ENCODE results near the gene RUNX2.
"Not testable (repeated sequence)": the region's sequence is repeated elsewhere in the genome, so short reads cannot be mapped to it uniquely, and the experiment has no call there.

RUNX2 gene

DNA sequence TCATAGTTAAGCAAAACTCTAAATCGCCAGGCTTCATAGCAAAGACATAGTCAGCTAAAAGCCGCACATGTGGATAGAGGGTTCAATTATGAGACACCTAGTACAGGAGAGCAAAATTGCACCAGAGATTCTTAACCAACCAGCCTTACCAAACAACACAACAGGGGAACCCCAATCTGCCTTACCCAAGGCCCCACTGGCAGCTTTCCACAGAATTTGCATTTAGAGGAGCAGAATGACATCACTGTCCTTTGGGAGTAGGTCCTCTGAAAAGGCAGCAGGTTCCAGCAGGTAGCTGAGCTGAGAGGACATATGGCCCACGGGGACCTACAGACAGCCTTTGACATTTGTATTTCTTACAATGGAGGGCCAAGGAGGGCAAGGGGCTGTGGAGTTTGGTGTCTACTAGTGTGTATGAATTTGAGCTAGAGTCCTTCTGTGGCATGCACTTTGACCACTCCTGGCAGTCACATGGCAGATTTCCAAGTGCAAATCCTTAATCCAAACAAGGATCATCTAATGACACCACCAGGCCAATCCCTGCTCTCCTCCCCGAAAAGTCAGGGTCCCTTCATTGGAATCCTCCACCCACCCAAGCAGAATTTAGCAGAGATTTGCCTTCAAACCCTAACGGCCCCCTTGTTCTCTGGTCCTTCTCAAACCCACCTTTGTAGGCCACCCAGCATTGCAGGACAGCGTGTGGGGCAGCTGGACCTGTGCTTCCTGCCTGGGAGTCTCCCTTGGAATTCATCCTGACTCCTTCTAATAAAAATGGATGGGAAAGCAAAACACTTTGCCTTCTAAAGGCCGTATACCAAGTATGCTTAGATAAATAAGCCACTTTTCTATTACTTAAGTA lies 220.8 kb downstream of the RUNX2 start:
- no peak for DNase-seq (ENCODE audit: extremely low read depth in 1 of 2, low read depth in 1 of 2)

- no peak for DNase-seq (ENCODE audit: extremely low read depth in 1 of 2, low read depth in 1 of 2)
Measured at GRCh38 chr6:45552536-45552935, 224.4 kb downstream of the RUNX2 start.

- DNase-seq (ENCODE audit: extremely low read depth in 1 of 2, low read depth in 1 of 2), result no peak
Measured at GRCh38 chr6:45553730-45554344, 225.7 kb downstream of the RUNX2 start.

DNA sequence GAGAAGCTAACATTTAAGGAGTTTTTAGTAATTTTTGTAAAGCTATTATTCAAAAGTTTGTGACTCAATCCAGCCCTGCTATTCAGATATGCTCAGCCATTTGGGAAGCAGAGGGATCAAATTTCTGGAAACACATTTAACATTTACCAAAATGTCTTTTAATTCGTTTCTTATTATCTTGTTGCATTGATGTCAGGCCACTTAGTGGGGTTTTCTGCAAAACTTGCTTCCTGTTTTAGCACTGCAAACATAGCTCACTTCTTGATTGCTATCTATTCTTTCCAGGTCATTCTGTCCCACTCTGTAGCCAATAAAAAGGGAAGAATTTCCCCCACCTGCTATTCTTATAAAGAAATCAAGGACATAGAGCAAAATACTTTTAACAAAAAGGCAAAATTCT lies 226.5 kb downstream of the RUNX2 start:
- DNase-seq (ENCODE audit: extremely low read depth in 1 of 2, low read depth in 1 of 2), result no peak

GRCh38 chr6:45555981-45556771 lies 228.0 kb downstream of the RUNX2 start:
- DNase-seq (ENCODE audit: extremely low read depth in 1 of 2, low read depth in 1 of 2), result no peak

DNA sequence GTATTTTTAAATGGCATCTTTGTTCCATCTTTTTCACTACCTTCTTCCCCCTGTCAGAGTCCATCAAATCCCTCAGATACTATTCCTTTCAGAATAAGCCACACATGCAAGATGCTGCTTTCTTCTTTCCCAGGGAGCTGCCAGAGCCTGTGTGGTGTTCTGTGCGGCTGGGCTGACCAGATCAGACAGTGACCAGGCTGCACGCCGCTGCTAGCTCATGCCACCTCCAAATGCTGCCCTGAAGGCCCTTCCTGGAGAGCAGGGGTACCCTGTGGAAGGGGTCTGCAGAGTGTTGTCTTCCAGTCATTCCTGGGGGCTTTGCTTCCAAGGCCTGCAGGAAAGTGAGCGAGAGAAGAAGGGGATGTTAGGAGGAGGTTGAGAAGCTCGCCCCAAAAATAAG lies 228.7 kb downstream of the RUNX2 start:
- DNase-seq (ENCODE audit: extremely low read depth in 1 of 2, low read depth in 1 of 2), result no peak

DNA sequence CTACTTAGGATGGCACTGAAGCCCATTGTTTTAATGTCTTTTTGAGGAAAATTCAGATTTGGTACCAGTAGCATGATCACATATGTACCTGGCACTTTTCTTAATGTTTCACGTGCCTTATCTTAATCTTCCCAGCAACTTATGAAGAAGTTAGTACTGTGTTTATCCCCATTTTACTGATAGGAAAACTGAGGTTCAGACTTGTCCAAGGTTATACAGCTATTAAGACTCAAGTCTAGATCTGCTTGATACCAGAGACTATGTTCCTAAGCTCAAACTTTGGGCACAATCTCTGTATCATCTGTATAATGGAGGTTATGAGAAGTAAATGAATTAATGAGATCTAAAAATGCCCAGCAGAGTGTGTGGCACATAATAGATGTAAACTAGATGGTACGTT lies 229.3 kb downstream of the RUNX2 start:
- DNase-seq (ENCODE audit: extremely low read depth in 1 of 2, low read depth in 1 of 2), result no peak

DNA sequence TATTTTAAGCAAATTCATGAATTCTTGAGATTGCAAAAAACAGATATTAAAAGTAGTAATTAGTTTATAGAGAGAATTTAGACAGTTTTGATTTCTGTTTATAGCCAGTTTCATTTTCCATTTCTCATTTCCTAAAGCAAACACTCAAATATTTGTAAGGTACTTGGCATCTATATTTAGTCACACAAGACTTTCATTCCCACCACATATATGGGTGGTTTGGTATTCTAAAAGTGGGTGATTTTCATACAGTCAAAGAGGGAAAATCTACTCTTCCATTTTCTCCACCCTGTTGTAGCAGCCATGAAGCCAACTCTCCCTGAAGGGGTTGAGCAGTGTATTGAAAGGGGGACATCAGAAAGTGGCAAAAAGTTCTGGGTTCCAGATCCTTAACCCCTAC lies 230.7 kb downstream of the RUNX2 start:
- DNase-seq (ENCODE audit: extremely low read depth in 1 of 2, low read depth in 1 of 2), result no peak

GRCh38 chr6:45560321-45560820 lies 232.2 kb downstream of the RUNX2 start:
- DNase-seq (ENCODE audit: extremely low read depth in 1 of 2, low read depth in 1 of 2), result not testable (repeated sequence)

DNA sequence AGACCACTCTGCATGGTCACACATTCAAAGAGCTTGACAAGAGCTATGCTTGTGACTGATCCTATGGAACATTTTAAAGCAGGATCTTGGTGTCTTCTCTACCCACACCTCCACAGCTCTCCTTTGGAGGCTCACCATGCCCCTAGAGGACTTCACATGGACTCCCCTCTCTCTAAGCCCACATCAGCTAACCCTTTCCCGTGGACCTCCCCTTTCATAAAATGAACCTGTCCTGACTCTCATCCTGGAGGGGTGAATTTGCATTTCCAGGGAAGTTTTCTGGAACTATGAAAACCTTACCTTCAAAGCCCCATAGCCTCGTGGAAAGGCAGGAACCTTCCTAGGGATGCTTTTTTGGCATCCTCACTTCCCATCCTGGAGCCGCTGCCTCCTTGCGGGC lies 234.0 kb downstream of the RUNX2 start:
- no peak for DNase-seq (ENCODE audit: extremely low read depth in 1 of 2, low read depth in 1 of 2)

DNA sequence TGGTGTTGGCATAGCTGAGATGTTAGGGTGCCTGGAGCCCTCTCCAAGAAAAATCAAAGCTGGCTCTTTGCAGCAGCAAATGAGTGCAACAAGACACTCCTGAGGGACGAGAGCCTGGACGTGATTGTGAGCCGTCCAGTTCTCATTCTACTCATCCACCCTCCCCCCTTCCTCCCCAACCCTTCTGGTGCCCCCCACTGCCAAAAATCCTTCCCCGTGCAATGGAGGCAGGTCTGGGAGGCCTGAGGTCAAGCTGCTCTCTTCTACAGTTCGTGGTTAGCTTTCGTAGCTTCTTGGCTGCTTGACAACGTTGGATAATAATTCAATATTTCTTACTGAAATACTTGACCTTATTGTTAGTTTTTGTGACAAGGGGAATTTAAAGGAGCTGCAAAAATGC lies 234.9 kb downstream of the RUNX2 start:
- no peak for DNase-seq (ENCODE audit: extremely low read depth in 1 of 2, low read depth in 1 of 2)

- no peak for DNase-seq (ENCODE audit: extremely low read depth in 1 of 2, low read depth in 1 of 2)
Measured at GRCh38 chr6:45563844-45564243, 235.7 kb downstream of the RUNX2 start.

GRCh38 chr6:45566882-45567281 lies 238.8 kb downstream of the RUNX2 start:
- DNase-seq (ENCODE audit: extremely low read depth in 1 of 2, low read depth in 1 of 2), result no peak

DNA sequence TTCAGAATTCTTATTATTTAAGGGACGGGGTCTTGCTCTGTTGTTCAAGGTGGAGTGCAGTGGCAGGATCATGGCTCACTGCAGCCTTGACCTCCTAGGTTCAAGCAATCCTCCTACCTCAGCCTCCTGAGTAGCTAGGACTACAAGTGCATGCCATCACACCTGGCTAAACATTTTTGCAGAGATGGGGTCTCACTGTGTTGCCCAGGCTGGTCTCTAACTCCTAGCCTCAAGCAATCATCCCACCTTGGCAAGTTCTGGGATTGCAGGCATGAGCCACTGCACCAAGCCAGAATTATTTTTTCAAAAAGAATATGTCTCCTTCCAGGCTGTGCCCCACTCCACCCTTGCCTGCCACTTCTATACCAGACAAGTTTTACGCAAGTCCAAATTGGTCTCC lies 239.7 kb downstream of the RUNX2 start:
- DNase-seq (ENCODE audit: extremely low read depth in 1 of 2, low read depth in 1 of 2), result no peak

GRCh38 chr6:45568626-45569025 lies 240.5 kb downstream of the RUNX2 start:
- no peak for DNase-seq (ENCODE audit: extremely low read depth in 1 of 2, low read depth in 1 of 2)

GRCh38 chr6:45569210-45569945 lies 241.2 kb downstream of the RUNX2 start:
- no peak for DNase-seq (ENCODE audit: extremely low read depth in 1 of 2, low read depth in 1 of 2)

DNA sequence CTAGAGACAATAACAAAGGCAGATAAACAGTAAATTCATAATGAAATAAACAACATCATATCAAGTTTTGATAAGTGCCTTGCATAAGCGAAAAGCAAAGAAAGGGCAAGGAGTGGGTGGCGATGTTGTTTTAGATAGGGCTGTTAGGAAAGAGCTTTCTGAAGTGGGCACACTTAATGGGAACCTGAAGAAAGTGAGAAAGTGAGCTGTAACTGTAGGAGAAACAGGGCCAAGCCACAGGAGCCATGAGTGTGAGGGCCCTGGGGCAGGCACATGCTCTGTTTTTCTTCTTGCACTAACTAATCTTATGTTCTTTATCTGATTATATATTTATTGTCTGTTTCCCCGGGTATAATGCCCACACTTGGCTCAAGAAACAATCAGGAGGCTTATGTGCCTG lies 243.0 kb downstream of the RUNX2 start:
- no peak for DNase-seq (ENCODE audit: extremely low read depth in 1 of 2, low read depth in 1 of 2)

DNA sequence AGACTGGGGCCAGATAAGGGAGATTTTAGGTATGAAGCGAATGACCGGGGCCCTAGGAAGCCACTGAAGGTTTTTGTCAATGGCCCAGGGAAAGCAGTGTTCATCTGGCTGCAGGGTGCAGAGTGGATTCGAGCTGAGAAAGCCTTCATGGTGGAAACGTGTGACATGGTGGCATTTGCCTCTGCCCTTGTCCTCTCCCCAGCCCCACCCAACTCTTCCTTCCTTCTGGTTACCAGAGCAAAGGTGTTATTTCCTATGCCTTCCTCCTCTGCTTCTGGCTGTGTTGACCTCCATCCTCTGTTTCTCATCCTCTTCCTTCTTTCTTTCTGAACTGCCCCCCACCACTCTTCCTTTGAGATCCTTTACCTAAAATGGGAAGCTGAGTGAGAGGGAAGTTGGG lies 244.7 kb downstream of the RUNX2 start:
- DNase-seq (ENCODE audit: extremely low read depth in 1 of 2, low read depth in 1 of 2), result no peak

GRCh38 chr6:45574014-45574461 lies 245.9 kb downstream of the RUNX2 start:
- no peak for DNase-seq (ENCODE audit: extremely low read depth in 1 of 2, low read depth in 1 of 2)

- no peak for DNase-seq (ENCODE audit: extremely low read depth in 1 of 2, low read depth in 1 of 2)
Measured at GRCh38 chr6:45574885-45575284, 246.8 kb downstream of the RUNX2 start.
